CD14-positive monocyte (primary cell): ENCODE measurements around the gene OLR1. TPM values are rescaled to one million over a fixed set of nuclear protein-coding genes. Genes with fewer than 3 reads are reported as not detected.

Source experiments
- DNase-seq, 3 donors: peaks; one replicate each; pipeline ENCODE4 v3.0.0-alpha.2; 2011 to 2022
- H2AFZ ChIP-seq: 2 replicates; pipeline ENCODE4 v1.6.0; 2012; ENCODE audit warnings: mild to moderate bottlenecking, low read depth, low read length, inconsistent platforms; ENCODE audit not compliant: insufficient read depth, poor library complexity, severe bottlenecking
- H3K27ac ChIP-seq, 2 donors: 1 replicate in 1 of 2; 2 replicates in 1 of 2; pipeline ENCODE4 v1.5.1; 2012 to 2013; ENCODE audit warnings: low read length in 2 of 2, control low read depth in 1 of 2, inconsistent platforms in 1 of 2, low read depth in 1 of 2, mild to moderate bottlenecking in 1 of 2
- H3K27me3 ChIP-seq, 2 donors: one replicate each; pipeline versions ENCODE4 v1.6.0 to v1.6.1; 2011 to 2013; ENCODE audit warnings: low read length in 2 of 2; ENCODE audit not compliant: control insufficient read depth in 2 of 2, insufficient read depth in 2 of 2
- H3K36me3 ChIP-seq, 2 donors: replicated peaks in 1 of 2; 1 replicate in 1 of 2; 2 replicates in 1 of 2; pipeline versions ENCODE4 v1.5.1 to v1.6.1; 2012 to 2013; ENCODE audit warnings: low read length in 2 of 2, control low read depth in 1 of 2, inconsistent platforms in 1 of 2, mild to moderate bottlenecking in 1 of 2; ENCODE audit not compliant: insufficient read depth in 2 of 2, control insufficient read depth in 1 of 2
- H3K4me1 ChIP-seq, 2 donors: 1 replicate in 1 of 2; 2 replicates in 1 of 2; pipeline versions ENCODE4 v1.5.1 to v1.6.1; 2012 to 2013; ENCODE audit warnings: low read length in 2 of 2, control low read depth in 1 of 2, inconsistent platforms in 1 of 2, mild to moderate bottlenecking in 1 of 2, moderate library complexity in 1 of 2; ENCODE audit not compliant: insufficient read depth in 2 of 2, control insufficient read depth in 1 of 2
- H3K4me2 ChIP-seq: replicated peaks from 2 replicates; pipeline ENCODE3; 2012; ENCODE audit warnings: low read length, moderate library complexity, mild to moderate bottlenecking; ENCODE audit not compliant: poor library complexity, severe bottlenecking; ENCODE audit errors: extremely low read depth
- H3K4me3 ChIP-seq, 3 experiments: fragments of 200-600 bp in 1 of 3; sonication (generic) in 1 of 3; replicated peaks in 1 of 3; 1 replicate in 2 of 3; 2 replicates in 1 of 3; pipeline ENCODE4 v1.5.1; 2011 to 2013; ENCODE audit warnings: low read length in 3 of 3, mild to moderate bottlenecking in 3 of 3, control low read depth in 2 of 3, low read depth in 2 of 3, inconsistent platforms in 1 of 3, moderate library complexity in 1 of 3
- H3K79me2 ChIP-seq: 2 replicates; pipeline ENCODE4 v1.6.0; 2012; ENCODE audit warnings: mild to moderate bottlenecking, control low read depth, inconsistent platforms, low read length, moderate library complexity; ENCODE audit not compliant: insufficient read depth
- H3K9ac ChIP-seq: 2 replicates; pipeline ENCODE4 v1.6.0; 2017; ENCODE audit warnings: low read length, mild to moderate bottlenecking; ENCODE audit not compliant: insufficient read depth, poor library complexity, severe bottlenecking
- H3K9me3 ChIP-seq, 2 donors: replicated peaks in 1 of 2; 1 replicate in 1 of 2; 2 replicates in 1 of 2; pipeline versions ENCODE4 v1.5.1 to v1.6.1; 2012 to 2013; ENCODE audit warnings: low read length in 2 of 2, control low read depth in 1 of 2; ENCODE audit not compliant: control insufficient read depth in 1 of 2, insufficient read depth in 1 of 2
- H4K20me1 ChIP-seq: 2 replicates; pipeline ENCODE4 v1.6.0; 2012; ENCODE audit warnings: mild to moderate bottlenecking, low read length, control low read depth, moderate library complexity; ENCODE audit not compliant: insufficient read depth
- H3K27ac Mint-ChIP-seq, 7 donors: one replicate each; pipeline ENCODE4 v1.8.0; 2020; ENCODE audit warnings: mild to moderate bottlenecking in 7 of 7, mixed read lengths in 7 of 7, moderate library complexity in 6 of 7, inconsistent platforms in 2 of 7
- H3K27me3 Mint-ChIP-seq, 3 donors: one replicate each; pipeline ENCODE4 v1.8.0; 2021 to 2022; ENCODE audit warnings: low read depth in 3 of 3, mild to moderate bottlenecking in 3 of 3, mixed read lengths in 3 of 3, moderate library complexity in 3 of 3, inconsistent platforms in 1 of 3
- H3K36me3 Mint-ChIP-seq, 2 donors: one replicate each; pipeline ENCODE4 v1.8.0; 2020; ENCODE audit warnings: mixed read lengths in 2 of 2, inconsistent platforms in 1 of 2, mild to moderate bottlenecking in 1 of 2
- H3K4me1 Mint-ChIP-seq: one replicate; pipeline ENCODE4 v1.8.0; 2020; ENCODE audit warnings: mild to moderate bottlenecking, mixed read lengths
- H3K4me3 Mint-ChIP-seq, 2 donors: one replicate each; pipeline ENCODE4 v1.8.0; 2020; ENCODE audit warnings: mild to moderate bottlenecking in 2 of 2, mixed read lengths in 2 of 2, moderate library complexity in 1 of 2
- H3K9me3 Mint-ChIP-seq, 7 donors: one replicate each; pipeline ENCODE4 v1.8.0; 2020 to 2022; ENCODE audit warnings: mixed read lengths in 7 of 7, mild to moderate bottlenecking in 6 of 7, moderate library complexity in 6 of 7, inconsistent platforms in 2 of 7
- WGBS: methylation state at CpG from one replicate; pipeline ENCODE4 v1.1.5; 2013; ENCODE audit warnings: missing lambda C conversion rate; ENCODE audit not compliant: insufficient coverage; 5-methylcytosine and 5-hydroxymethylcytosine counted together
- intact Hi-C, 2 donors: fragments of 100-400 bp; cut with micrococcal nuclease; formaldehyde crosslinking; loops; one replicate each; pipeline versions ENCODE4 v1.15.0 to v1.15.1; 2023
- polyA plus RNA-seq, 3 donors: library from polyadenylated mRNA; depleted of rRNA in 1 of 3; unstranded in 2 of 3; stranded (reverse) in 1 of 3; fragments of 300-500 nt in 2 of 3; fragments of >200 nt in 1 of 3; fragmentation: Illumina TruSeq in 2 of 3; gene quantifications; 1 replicate in 2 of 3; 2 replicates in 1 of 3; pipeline ENCODE4 v1.2.3, GENCODE V29; 2012 to 2021
- TF ChIP-seq, protein P1 (sequence below): fragments of 200-600 bp; IDR thresholded peaks from one replicate; pipeline ENCODE4 v1.8.0; 2022; ENCODE audit warnings: antibody characterized with exemption, mild to moderate bottlenecking

OLR1 gene
- polyA plus RNA-seq, 3 donors = 0.88 to 12.9 (median 0.99) TPM

DNA sequence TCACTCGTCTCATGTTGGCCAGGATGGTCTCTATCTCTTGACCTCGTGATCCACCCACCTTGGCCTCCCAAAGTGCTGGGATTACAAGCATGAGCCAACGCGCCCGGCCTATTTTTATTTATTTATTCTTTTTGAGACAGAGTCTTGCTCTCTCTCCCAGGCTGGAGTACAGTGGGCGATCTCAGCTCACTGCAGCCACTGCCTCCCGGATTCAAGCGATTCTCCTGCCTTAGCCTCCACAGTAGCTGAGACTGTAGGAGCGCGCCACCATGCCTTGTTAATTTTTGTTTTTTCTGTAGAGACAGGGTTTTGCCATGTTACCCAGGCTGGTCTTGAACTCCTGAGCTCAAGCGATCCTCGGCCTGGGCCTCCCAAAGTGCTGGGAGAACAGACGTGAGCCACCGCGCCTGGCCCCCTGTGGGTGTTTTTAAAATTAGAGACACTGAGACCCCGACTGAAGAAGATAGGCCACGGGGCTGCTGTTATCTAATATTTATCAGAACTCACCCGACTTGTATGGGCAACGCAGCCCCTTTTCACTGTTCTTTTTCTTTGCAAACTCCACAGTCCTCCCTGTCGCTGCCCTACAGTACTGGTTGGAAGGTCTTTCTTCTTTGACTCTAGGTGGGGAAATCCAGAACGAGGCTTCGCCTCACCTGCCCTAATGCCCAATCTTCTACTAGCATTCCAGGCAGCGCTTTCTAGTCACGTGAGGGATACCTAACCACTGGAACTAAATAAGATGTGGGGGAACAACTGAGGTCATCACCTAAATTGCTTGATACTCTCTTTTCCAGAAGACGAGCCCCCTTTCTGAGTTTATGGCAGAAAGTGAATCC, 39.4 kb upstream of the OLR1 start:
- peak overlapping the region; percentile 99 to 100 (median 99) for H3K27ac Mint-ChIP-seq
- TF ChIP-seq, protein P1, sequence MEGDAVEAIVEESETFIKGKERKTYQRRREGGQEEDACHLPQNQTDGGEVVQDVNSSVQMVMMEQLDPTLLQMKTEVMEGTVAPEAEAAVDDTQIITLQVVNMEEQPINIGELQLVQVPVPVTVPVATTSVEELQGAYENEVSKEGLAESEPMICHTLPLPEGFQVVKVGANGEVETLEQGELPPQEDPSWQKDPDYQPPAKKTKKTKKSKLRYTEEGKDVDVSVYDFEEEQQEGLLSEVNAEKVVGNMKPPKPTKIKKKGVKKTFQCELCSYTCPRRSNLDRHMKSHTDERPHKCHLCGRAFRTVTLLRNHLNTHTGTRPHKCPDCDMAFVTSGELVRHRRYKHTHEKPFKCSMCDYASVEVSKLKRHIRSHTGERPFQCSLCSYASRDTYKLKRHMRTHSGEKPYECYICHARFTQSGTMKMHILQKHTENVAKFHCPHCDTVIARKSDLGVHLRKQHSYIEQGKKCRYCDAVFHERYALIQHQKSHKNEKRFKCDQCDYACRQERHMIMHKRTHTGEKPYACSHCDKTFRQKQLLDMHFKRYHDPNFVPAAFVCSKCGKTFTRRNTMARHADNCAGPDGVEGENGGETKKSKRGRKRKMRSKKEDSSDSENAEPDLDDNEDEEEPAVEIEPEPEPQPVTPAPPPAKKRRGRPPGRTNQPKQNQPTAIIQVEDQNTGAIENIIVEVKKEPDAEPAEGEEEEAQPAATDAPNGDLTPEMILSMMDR = no peak
- no peak overlapping the region for H3K4me3 Mint-ChIP-seq
- intact Hi-C loops = loop anchor here in 1 of 2 donors (10.0 kb wide), 3 partner anchors 57 to 347 kb away; partner anchors contain the start of gene CLEC2B
- Histone ChIP-seq H3K27me3 (no peaks in the 10 kb centered on the region), H3K4me2 (no peak overlapping the region), H2AFZ (no peak overlapping the region), H3K9ac (no peak overlapping the region), H3K9me3 (no peaks in the 10 kb centered on the region), H3K27ac (peak overlapping the region in 1 of 2 donors; percentile 99), H3K36me3 (no peaks in the 10 kb centered on the region), H3K4me1 (peaks cover 18 to 25% of the 10 kb centered on the region in 2 donors), H4K20me1 (peaks cover 28% of the 10 kb centered on the region), H3K79me2 (peaks cover 3% of the 10 kb centered on the region), H3K4me3 (peak overlapping the region in 1 of 3 experiments; percentile 95)
- no peak for DNase-seq
- WGBS = 100% methylated on average over 3 of the region's 25 CpGs
- H3K27me3 Mint-ChIP-seq = peaks cover 0 to 6% (median 3%) of the 10 kb centered on the region in 3 donors
- H3K9me3 Mint-ChIP-seq = peaks cover 0 to 2% (median 0%) of the 10 kb centered on the region in 7 donors
- H3K36me3 Mint-ChIP-seq = peaks cover 19 to 22% of the 10 kb centered on the region in 2 donors
- peaks cover 17% of the 10 kb centered on the region for H3K4me1 Mint-ChIP-seq

DNA sequence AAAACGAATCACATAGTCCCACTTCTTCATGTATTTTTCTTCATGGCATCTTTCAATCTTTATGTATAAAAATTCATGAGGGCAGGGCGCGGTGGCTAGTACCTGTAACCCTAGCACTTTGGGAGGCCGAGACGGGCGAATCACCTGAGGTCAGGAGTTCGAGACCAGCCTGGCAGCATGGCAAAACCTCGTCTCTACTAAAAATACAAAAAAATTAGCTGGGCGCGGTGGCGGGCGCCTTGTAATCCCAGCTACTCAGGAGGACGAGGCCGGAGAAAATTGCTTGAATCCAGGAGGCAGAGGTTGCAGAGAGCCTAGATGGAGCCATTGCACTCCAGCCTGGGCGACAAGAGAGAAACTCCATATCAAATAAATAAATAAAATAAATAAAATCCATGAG, 38.3 kb upstream of the OLR1 start:
- Histone ChIP-seq H3K9me3 (no peaks in the 10 kb centered on the region), H3K9ac (no peak overlapping the region), H3K4me2 (no peak overlapping the region), H3K27me3 (no peaks in the 10 kb centered on the region), H2AFZ (no peak overlapping the region), H3K4me1 (peaks cover 18 to 25% of the 10 kb centered on the region in 2 donors), H3K27ac (no peak overlapping the region), H3K79me2 (peaks cover 3% of the 10 kb centered on the region), H4K20me1 (peaks cover 19% of the 10 kb centered on the region), H3K36me3 (no peaks in the 10 kb centered on the region), H3K4me3 (no peak overlapping the region)
- intact Hi-C loops = loop anchor here in 1 of 2 donors (10.0 kb wide), 3 partner anchors 55 to 345 kb away; partner anchors contain the start of gene CLEC2B
- DNase-seq = no peak
- Mint-ChIP-seq H3K4me1 (peaks cover 13% of the 10 kb centered on the region), H3K27ac (peak overlapping the region in 1 of 7 donors; percentile 30), H3K36me3 (peaks cover 10 to 14% of the 10 kb centered on the region in 2 donors), H3K4me3 (no peak overlapping the region), H3K27me3 (peaks cover 0 to 6% (median 3%) of the 10 kb centered on the region in 3 donors), H3K9me3 (peaks cover 0 to 2% (median 0%) of the 10 kb centered on the region in 7 donors)
- TF ChIP-seq, protein P1 = no peak
- 98% methylated on average over 11 of the region's 15 CpGs for WGBS
